Activated T-cell treated with anti-CD3 and anti-CD28 coated beads, Interleukin-2, amount 50 U/mL, for 48 hours (primary cell): ENCODE measurements around the gene E2F2.

Source experiments
- DNase-seq, 2 experiments: peaks; one replicate each; pipeline ENCODE4 v3.0.0-alpha.2; 2020

Gene E2F2

GRCh38 chr1:23481026-23481597, 49.9 kb downstream of the E2F2 start:
- no peak for DNase-seq

GRCh38 chr1:23480187-23481025, 50.6 kb downstream of the E2F2 start:
- DNase-seq: no peak

GRCh38 chr1:23479666-23479941, 51.4 kb downstream of the E2F2 start:
- no peak for DNase-seq

- DNase-seq: no peak
Measured at GRCh38 chr1:23478896-23479665, 52.0 kb downstream of the E2F2 start.

GRCh38 chr1:23477359-23478144, 53.5 kb downstream of the E2F2 start:
- DNase-seq: no peak

- no peak for DNase-seq
Measured at GRCh38 chr1:23475641-23476040, 55.4 kb downstream of the E2F2 start.

GRCh38 chr1:23475134-23475628, 55.9 kb downstream of the E2F2 start:
- no peak for DNase-seq

GRCh38 chr1:23473037-23473800, 57.8 kb downstream of the E2F2 start:
- DNase-seq: no peak

GRCh38 chr1:23472351-23473036, 58.5 kb downstream of the E2F2 start:
- no peak for DNase-seq

- no peak for DNase-seq
Measured at GRCh38 chr1:23471473-23472075, 59.5 kb downstream of the E2F2 start.

- DNase-seq: no peak
Measured at GRCh38 chr1:23470282-23471070, 60.6 kb downstream of the E2F2 start.

GRCh38 chr1:23469372-23469982, 61.6 kb downstream of the E2F2 start:
- DNase-seq: no peak

- DNase-seq: no peak
Measured at GRCh38 chr1:23466423-23466989, 64.5 kb downstream of the E2F2 start.

GRCh38 chr1:23463286-23463685, 67.7 kb downstream of the E2F2 start:
- no peak for DNase-seq

- DNase-seq: no peak
Measured at GRCh38 chr1:23462766-23463165, 68.3 kb downstream of the E2F2 start.

GRCh38 chr1:23461050-23461449, 70.0 kb downstream of the E2F2 start:
- DNase-seq: no peak

GRCh38 chr1:23460519-23460918, 70.5 kb downstream of the E2F2 start:
- DNase-seq: no peak

- no peak for DNase-seq
Measured at GRCh38 chr1:23459338-23459757, 71.7 kb downstream of the E2F2 start.
